ENCODE results near the gene ACER1. TPM values are rescaled to one million over a fixed set of nuclear protein-coding genes. Genes with fewer than 3 reads are reported as not detected.

Gene ACER1
- total RNA-seq, 1 donor from 2014 or later, result 1.8 TPM

DNA sequence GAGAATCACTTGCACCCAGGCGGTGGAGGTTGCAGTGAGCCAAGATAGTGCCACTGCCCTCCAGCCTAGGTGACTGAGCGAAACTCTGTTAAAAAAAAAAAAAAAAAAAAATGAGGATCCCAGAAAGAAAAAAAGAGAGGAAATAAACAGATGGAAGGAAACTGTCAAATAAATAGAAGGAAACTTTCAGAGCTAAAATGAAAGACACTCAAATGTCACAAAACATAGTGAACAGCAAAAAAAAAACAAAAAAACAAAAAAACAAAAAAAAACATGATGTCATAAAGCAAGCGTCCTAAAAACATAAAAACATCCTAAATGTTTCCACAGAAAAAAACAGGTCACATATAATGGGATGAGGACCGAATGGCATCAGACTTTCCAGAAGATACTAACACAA, 68.6 kb downstream of the ACER1 start:
- no peak for ATAC-seq

DNA sequence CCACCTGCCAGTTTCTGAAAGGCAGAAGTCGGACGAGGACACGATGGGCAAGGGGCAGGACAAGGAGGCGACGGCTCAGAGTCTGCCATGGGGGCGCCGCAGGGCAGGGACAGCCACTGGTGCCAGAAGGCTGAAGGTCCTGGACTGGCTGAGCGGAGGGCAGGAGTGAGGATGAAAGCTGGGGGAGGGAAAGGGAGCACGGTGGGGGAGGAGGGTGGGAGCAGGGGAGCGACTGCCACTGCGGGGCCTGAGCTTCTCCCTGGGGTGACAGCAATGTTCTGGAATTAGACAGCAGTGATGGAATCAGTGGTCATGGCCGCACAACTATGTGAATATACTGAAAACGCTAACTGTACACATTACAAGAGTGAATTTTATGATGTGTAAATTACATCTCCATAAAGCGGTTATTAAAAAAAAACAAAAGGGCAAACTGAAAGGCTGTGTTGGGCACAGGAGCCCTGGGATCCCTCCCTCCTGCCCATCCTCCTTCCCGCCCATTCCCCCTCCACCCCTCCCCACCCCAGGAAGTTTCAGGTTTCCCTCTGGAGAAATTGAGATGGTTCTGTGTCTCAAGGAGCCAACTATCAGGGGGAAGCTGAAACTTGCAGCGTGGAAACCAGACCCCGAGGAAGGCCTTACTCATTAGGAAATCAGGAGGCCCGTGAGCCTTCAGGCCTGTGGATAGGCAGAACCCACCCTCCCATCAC, 69.5 kb downstream of the ACER1 start:
- no peak for ATAC-seq

DNA sequence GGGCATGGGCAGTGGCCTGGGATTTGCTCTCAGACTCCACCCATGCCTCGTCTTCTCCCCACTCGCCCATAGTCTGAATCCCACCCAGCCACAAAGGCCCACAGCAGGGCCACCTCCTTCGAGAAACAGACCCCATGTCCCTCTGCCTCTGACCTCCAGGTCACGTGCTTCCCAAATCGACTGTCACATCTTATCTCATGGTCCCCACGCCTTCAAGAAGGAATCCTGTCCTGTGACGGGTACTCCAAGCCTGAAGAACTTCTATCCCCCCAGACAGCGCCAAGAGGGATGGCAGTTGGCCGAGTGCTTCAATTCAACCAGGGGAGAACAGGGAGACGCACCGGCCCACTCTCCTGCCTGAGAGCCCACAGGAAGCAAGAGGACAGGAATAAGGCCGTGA, 70.1 kb downstream of the ACER1 start:
- no peak for ATAC-seq

DNA sequence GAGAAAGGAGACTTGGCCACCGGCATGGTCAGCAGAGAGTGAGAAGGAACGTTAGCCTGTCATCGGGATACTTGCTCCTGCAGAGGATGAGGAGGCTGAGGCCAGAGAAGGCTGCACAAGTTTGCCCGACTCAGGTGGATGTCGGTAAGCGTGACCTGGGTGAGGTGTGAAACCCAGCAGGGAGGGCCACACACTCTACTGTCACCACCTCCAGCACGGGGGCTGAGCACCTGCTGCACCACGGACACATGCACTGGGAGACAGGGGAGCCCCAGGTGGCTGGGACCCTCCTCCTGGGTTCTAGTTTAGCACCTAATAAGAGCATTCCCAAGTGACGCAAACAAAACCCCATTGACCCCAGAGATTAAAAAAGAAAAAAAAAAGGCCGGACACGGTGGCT, 70.9 kb downstream of the ACER1 start:
- no peak for ATAC-seq

DNA sequence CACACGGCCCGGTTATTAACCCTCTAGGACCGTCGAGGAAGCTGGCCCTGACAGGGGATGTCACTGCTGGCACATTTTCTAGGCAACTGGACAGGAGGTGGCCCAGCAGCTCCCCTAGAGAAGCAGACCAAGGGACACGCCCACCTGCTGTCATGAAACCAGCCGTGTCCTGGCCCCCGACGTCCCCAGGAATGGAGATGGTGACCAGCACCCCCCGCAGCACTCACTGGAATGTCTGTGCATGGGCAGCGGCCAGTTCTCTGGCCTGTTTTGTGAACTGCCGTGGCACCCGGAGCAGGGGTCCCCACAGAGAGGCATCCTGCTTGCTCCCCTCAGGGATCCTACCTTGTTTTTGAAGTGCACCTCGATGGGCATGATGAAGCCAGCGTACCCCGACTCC, 71.5 kb downstream of the ACER1 start:
- no peak for ATAC-seq

DNA sequence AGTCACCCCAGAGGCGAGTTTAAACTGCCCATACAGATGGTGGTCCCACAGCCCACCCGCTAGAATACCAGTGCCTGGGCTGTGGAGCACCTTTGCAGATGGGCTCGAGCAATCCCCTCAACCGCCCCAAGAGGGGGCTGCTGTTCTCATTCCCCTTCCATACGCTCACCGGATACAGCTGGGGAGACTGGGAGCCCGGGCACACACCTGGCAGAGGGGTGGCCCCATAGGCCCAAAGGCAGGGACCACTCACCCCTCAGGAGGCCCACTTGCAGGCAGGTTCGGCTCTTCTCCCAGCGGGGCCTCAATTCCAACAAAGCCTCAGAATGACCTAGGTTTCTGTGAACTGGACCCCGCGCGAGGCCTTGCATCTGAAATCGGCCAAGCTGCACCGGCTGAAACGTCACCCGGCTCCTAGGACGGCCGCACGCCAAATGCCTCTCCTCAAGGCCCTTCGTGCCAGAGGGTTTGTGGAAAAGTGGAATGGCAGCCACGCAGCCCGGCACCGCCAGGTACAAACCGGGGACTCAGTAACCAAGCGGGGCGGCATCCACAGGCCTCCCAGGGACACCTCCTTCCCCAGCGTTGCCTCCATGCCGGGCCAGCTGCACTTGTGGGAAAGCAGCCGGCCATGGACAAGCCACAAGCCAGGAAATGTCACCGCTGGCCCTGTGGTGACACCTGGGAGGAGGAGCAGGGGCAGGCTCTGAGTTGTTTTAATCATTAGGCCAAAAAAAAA, 72.3 kb downstream of the ACER1 start:
- no peak for ATAC-seq

DNA sequence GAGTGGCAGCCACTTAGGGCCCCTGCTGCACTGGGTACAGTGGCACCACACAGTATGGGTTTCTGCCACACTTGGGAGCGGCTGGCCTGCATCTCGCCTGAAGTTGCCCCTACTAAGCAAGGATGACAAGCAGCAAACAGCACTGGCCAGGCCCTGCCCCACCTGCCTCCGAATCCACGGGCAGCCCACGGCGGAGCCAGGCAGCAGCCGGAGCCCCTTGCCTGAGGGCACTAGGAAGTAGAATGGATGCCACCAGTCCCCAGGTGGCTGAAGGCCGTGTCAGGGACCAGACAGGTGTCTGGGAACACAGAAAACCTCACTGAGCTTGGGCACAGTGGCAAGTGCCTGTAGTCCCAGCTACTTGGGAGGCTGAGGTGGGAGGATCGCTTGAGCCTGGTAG, 73.0 kb downstream of the ACER1 start:
- peak; percentile 15 for ATAC-seq

DNA sequence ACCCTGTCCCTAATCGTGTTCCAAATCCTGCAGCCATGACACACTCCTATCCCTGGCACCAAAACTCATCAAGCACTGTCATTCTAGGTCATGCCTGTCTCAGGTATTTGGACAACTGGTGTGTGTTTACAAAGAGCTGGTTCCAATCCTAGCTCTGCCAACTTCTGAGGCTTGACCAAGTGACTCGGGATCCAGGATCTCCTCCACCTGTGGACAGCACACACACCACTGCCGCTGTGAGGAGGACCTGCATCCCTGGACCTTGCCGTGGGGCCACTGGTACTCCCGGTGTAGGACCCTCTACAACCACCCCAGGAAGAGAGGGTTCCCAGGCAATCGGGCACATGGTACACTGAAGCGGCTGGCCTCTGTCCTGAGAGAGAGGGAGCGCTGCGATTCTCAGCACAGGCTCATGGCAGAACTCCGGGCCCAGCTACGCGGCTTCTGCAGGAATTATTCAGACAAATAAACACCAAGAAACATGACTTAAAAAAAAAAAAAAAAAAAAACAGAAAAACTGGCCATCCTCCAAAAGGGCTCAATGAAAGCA, 74.0 kb downstream of the ACER1 start:
- no peak for ATAC-seq

DNA sequence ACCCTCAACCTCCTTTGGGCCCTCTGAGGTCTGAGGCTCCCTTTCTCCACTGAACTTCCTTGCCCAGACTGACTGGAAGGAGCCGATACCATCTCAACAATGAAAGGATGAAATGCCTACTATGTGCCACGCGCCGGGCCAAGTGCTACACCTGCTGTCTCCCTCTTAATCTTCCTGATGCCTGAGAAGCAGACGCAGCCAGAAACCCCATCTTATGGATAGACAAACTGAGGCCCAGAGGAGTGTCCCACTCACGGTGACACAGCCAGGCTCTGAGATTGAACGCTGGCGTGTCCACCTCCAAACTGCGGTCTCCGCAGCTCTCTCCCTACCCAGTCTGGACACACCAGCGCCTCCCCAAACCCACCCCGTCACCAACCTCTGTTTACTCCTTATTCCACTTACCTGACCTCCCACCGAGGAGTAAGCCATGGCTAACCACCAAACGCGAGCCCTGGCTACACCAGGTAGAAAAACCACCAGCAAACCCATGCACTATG, 74.5 kb downstream of the ACER1 start:
- ATAC-seq, result no peak

Other genes with a start within 250 kb of the ACER1 start
- 4.5 TPM for gene RFX2, start 223.1 kb downstream of the ACER1 start, total RNA-seq
- gene ACSBG2, start 197.9 kb downstream of the ACER1 start, total RNA-seq, result not detected
- gene MLLT1, start 53.6 kb downstream of the ACER1 start, total RNA-seq, result 27.5 TPM
- gene CLPP, start 27.9 kb upstream of the ACER1 start, total RNA-seq, result 65.4 TPM
- gene ALKBH7, start 39.2 kb upstream of the ACER1 start, total RNA-seq, result 74.8 TPM
- 1.5 TPM for gene PSPN, start 42.3 kb upstream of the ACER1 start, total RNA-seq
- gene GTF2F1, start 59.6 kb upstream of the ACER1 start, total RNA-seq, result 32.6 TPM
- 148 TPM for gene KHSRP, start 91.2 kb upstream of the ACER1 start, total RNA-seq
- gene SLC25A41, start 100.2 kb upstream of the ACER1 start, total RNA-seq, result 0.36 TPM
- 31.1 TPM for gene SLC25A23, start 126.2 kb upstream of the ACER1 start, total RNA-seq
- gene CRB3, start 130.7 kb upstream of the ACER1 start, total RNA-seq, result 37.3 TPM
- gene DENND1C, start 148.2 kb upstream of the ACER1 start, total RNA-seq, result 1.3 TPM
- gene TUBB4A, start 168.7 kb upstream of the ACER1 start, total RNA-seq, result 0.12 TPM
- gene TNFSF9, start 197.4 kb upstream of the ACER1 start, total RNA-seq, result 4.7 TPM